ENCODE results near the gene CRTAP.

Gene CRTAP

GRCh38 chr3:33174095-33174494 lies 60.3 kb downstream of the CRTAP start:
- Histone ChIP-seq H3K9ac (ENCODE audit: low read length) (no peak overlapping the region), H3K18ac (ENCODE audit: low read depth in 1 of 2, low read length in 2 of 2) (no peak overlapping the region), H3K27ac (ENCODE audit: low read length, poor library complexity, severe bottlenecking) (no peak overlapping the region), H3K9me3 (ENCODE audit: control insufficient read depth, low read length) (peaks cover 4% of the 10 kb centered on the region), H3K14ac (ENCODE audit: low read length in 2 of 2) (no peak overlapping the region), H3K79me1 (replicated peaks; ENCODE audit: low read length, poor library complexity, severe bottlenecking) (no peaks in the 10 kb centered on the region), H2BK12ac (ENCODE audit: low read length in 2 of 2) (no peak overlapping the region), H3K23ac (ENCODE audit: low read length in 2 of 2) (no peak overlapping the region), H2BK120ac (ENCODE audit: low read depth, low read length) (no peak overlapping the region), H3K4me1 (ENCODE audit: control insufficient read depth, insufficient read depth, low read depth, low read length) (no peaks in the 10 kb centered on the region), H3K4me3 (ENCODE audit: insufficient read depth in 1 of 2, low read depth in 1 of 2, low read length in 2 of 2) (no peak overlapping the region), H3K27me3 (ENCODE audit: control insufficient read depth in 1 of 2, insufficient read depth in 1 of 2, low read length in 2 of 2) (peaks cover 0 to 5% of the 10 kb centered on the region in 2 experiments), H2AK5ac (ENCODE audit: low read length, severe bottlenecking) (no peak overlapping the region), H4K91ac (ENCODE audit: low read length) (no peak overlapping the region), H2BK15ac (ENCODE audit: low read depth, poor library complexity, severe bottlenecking) (peak overlapping the region; percentile 17), H2AFZ (ENCODE audit: low read depth, low read length) (no peak overlapping the region), H3K36me3 (ENCODE audit: control insufficient read depth in 1 of 2, insufficient read depth in 2 of 2, low read depth in 1 of 2, low read length in 2 of 2) (no peaks in the 10 kb centered on the region), H3K4me2 (ENCODE audit: low read length, poor library complexity, severe bottlenecking) (no peak overlapping the region), H2BK5ac (ENCODE audit: low read depth, low read length, poor library complexity, severe bottlenecking) (no peak overlapping the region), H4K8ac (ENCODE audit: low read length) (no peak overlapping the region), H3K4ac (ENCODE audit: low read depth in 1 of 2, low read length in 2 of 2) (no peak overlapping the region)
- WGBS: 50% methylated on average over 1 of the region's 4 CpGs
- no peak for DNase-seq

- H2BK5ac ChIP-seq (ENCODE audit: low read depth, low read length, poor library complexity, severe bottlenecking): no peak overlapping the region
Observed at GRCh38 chr3:33174711-33175414, 61.0 kb downstream of the CRTAP start.

DNA sequence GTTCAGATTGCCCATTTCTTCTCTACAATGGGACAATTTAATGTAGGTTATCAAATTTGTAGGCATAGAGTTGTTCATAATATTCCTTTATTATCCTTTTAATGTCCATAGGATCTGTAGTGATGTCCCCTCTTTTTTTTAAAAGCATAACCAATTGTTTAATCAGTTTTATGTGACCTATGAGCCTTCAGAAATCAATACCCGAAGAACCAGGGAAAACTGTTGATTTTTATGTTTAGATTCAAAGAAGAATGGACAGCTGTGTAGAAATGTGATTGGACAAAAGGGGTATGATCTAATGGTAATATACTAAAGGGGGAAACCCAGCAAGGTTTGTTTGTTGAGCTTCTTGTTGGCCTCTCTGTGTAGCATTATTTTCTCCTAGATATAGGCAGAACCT lies 65.3 kb downstream of the CRTAP start:
- no peak overlapping the region for H3K4ac ChIP-seq (ENCODE audit: low read depth in 1 of 2, low read length in 2 of 2)
- WGBS: 83% methylated on average over 1 of the region's 1 CpG
- H2BK12ac ChIP-seq (ENCODE audit: low read length in 2 of 2): no peak overlapping the region
- H3K4me3 ChIP-seq (ENCODE audit: insufficient read depth in 1 of 2, low read depth in 1 of 2, low read length in 2 of 2): no peak overlapping the region
- H2AK5ac ChIP-seq (ENCODE audit: low read length, severe bottlenecking): no peak overlapping the region
- H3K36me3 ChIP-seq (ENCODE audit: control insufficient read depth in 1 of 2, insufficient read depth in 2 of 2, low read depth in 1 of 2, low read length in 2 of 2): no peaks in the 10 kb centered on the region
- H3K14ac ChIP-seq (ENCODE audit: low read length in 2 of 2): no peak overlapping the region
- H2BK120ac ChIP-seq (ENCODE audit: low read depth, low read length): no peak overlapping the region
- no peaks in the 10 kb centered on the region for H3K27me3 ChIP-seq (ENCODE audit: control insufficient read depth in 1 of 2, insufficient read depth in 1 of 2, low read length in 2 of 2)
- H2AFZ ChIP-seq (ENCODE audit: low read depth, low read length): no peak overlapping the region
- no peak overlapping the region for H3K9ac ChIP-seq (ENCODE audit: low read length)
- H4K91ac ChIP-seq (ENCODE audit: low read length): no peak overlapping the region
- H2BK5ac ChIP-seq (ENCODE audit: low read depth, low read length, poor library complexity, severe bottlenecking): no peak overlapping the region
- no peak for DNase-seq
- no peaks in the 10 kb centered on the region for H3K4me1 ChIP-seq (ENCODE audit: control insufficient read depth, insufficient read depth, low read depth, low read length)
- H3K79me1 ChIP-seq (replicated peaks; ENCODE audit: low read length, poor library complexity, severe bottlenecking): no peaks in the 10 kb centered on the region
- H3K9me3 ChIP-seq (ENCODE audit: control insufficient read depth, low read length): peaks cover 9% of the 10 kb centered on the region
- no peak overlapping the region for H3K27ac ChIP-seq (ENCODE audit: low read length, poor library complexity, severe bottlenecking)
- H3K23ac ChIP-seq (ENCODE audit: low read length in 2 of 2): no peak overlapping the region
- H4K8ac ChIP-seq (ENCODE audit: low read length): no peak overlapping the region
- H3K4me2 ChIP-seq (ENCODE audit: low read length, poor library complexity, severe bottlenecking): no peak overlapping the region
- H2BK15ac ChIP-seq (ENCODE audit: low read depth, poor library complexity, severe bottlenecking): no peak overlapping the region
- no peak overlapping the region for H3K18ac ChIP-seq (ENCODE audit: low read depth in 1 of 2, low read length in 2 of 2)

More at GRCh38 chr3:33174711-33175414, 61.0 kb downstream of the CRTAP start:
- peak overlapping the region; percentile 35 for H4K8ac ChIP-seq (ENCODE audit: low read length)
- no peak for DNase-seq
- H3K14ac ChIP-seq (ENCODE audit: low read length in 2 of 2): peak overlapping the region in 1 of 2 experiments; percentile 76
- H3K27ac ChIP-seq (ENCODE audit: low read length, poor library complexity, severe bottlenecking): no peak overlapping the region
- H2AK5ac ChIP-seq (ENCODE audit: low read length, severe bottlenecking): no peak overlapping the region
- no peak overlapping the region for H3K23ac ChIP-seq (ENCODE audit: low read length in 2 of 2)
- H2BK12ac ChIP-seq (ENCODE audit: low read length in 2 of 2): no peak overlapping the region
- H3K4ac ChIP-seq (ENCODE audit: low read depth in 1 of 2, low read length in 2 of 2): no peak overlapping the region
- H4K91ac ChIP-seq (ENCODE audit: low read length): no peak overlapping the region
- no peak overlapping the region for H3K9ac ChIP-seq (ENCODE audit: low read length)
- H3K4me2 ChIP-seq (ENCODE audit: low read length, poor library complexity, severe bottlenecking): no peak overlapping the region
- H3K9me3 ChIP-seq (ENCODE audit: control insufficient read depth, low read length): peaks cover 9% of the 10 kb centered on the region
- peaks cover 0 to 5% of the 10 kb centered on the region in 2 experiments for H3K27me3 ChIP-seq (ENCODE audit: control insufficient read depth in 1 of 2, insufficient read depth in 1 of 2, low read length in 2 of 2)
- no peaks in the 10 kb centered on the region for H3K4me1 ChIP-seq (ENCODE audit: control insufficient read depth, insufficient read depth, low read depth, low read length)
- H2BK120ac ChIP-seq (ENCODE audit: low read depth, low read length): no peak overlapping the region
- H2AFZ ChIP-seq (ENCODE audit: low read depth, low read length): no peak overlapping the region
- H3K4me3 ChIP-seq (ENCODE audit: insufficient read depth in 1 of 2, low read depth in 1 of 2, low read length in 2 of 2): no peak overlapping the region
- no peaks in the 10 kb centered on the region for H3K79me1 ChIP-seq (replicated peaks; ENCODE audit: low read length, poor library complexity, severe bottlenecking)
- no peak overlapping the region for H3K18ac ChIP-seq (ENCODE audit: low read depth in 1 of 2, low read length in 2 of 2)
- no peaks in the 10 kb centered on the region for H3K36me3 ChIP-seq (ENCODE audit: control insufficient read depth in 1 of 2, insufficient read depth in 2 of 2, low read depth in 1 of 2, low read length in 2 of 2)
- WGBS: 92% methylated on average over 19 of the region's 19 CpGs
- no peak overlapping the region for H2BK15ac ChIP-seq (ENCODE audit: low read depth, poor library complexity, severe bottlenecking)

- Histone ChIP-seq H4K91ac (ENCODE audit: low read length) (no peak overlapping the region), H3K4me3 (ENCODE audit: insufficient read depth in 1 of 2, low read depth in 1 of 2, low read length in 2 of 2) (no peak overlapping the region), H2AK5ac (ENCODE audit: low read length, severe bottlenecking) (no peak overlapping the region), H3K9me3 (ENCODE audit: control insufficient read depth, low read length) (peaks cover 9% of the 10 kb centered on the region), H3K9ac (ENCODE audit: low read length) (no peak overlapping the region), H3K27me3 (ENCODE audit: control insufficient read depth in 1 of 2, insufficient read depth in 1 of 2, low read length in 2 of 2) (no peaks in the 10 kb centered on the region), H2BK5ac (ENCODE audit: low read depth, low read length, poor library complexity, severe bottlenecking) (no peak overlapping the region), H3K4ac (ENCODE audit: low read depth in 1 of 2, low read length in 2 of 2) (no peak overlapping the region), H3K79me1 (replicated peaks; ENCODE audit: low read length, poor library complexity, severe bottlenecking) (no peaks in the 10 kb centered on the region), H3K4me2 (ENCODE audit: low read length, poor library complexity, severe bottlenecking) (no peak overlapping the region), H2AFZ (ENCODE audit: low read depth, low read length) (no peak overlapping the region), H2BK120ac (ENCODE audit: low read depth, low read length) (no peak overlapping the region), H3K4me1 (ENCODE audit: control insufficient read depth, insufficient read depth, low read depth, low read length) (no peaks in the 10 kb centered on the region), H3K14ac (ENCODE audit: low read length in 2 of 2) (no peak overlapping the region), H4K8ac (ENCODE audit: low read length) (no peak overlapping the region), H2BK12ac (ENCODE audit: low read length in 2 of 2) (no peak overlapping the region), H3K18ac (ENCODE audit: low read depth in 1 of 2, low read length in 2 of 2) (no peak overlapping the region), H3K27ac (ENCODE audit: low read length, poor library complexity, severe bottlenecking) (no peak overlapping the region), H3K36me3 (ENCODE audit: control insufficient read depth in 1 of 2, insufficient read depth in 2 of 2, low read depth in 1 of 2, low read length in 2 of 2) (no peaks in the 10 kb centered on the region), H2BK15ac (ENCODE audit: low read depth, poor library complexity, severe bottlenecking) (no peak overlapping the region), H3K23ac (ENCODE audit: low read length in 2 of 2) (no peak overlapping the region)
- DNase-seq: no peak
- 84% methylated on average over 2 of the region's 5 CpGs for WGBS
Observed at GRCh38 chr3:33181229-33181628, 67.4 kb downstream of the CRTAP start.
